Skeletal muscle tissue (tissue), 4 donors: Measurements from ENCODE around the gene C22orf23. TPM values are rescaled to one million over a fixed set of nuclear protein-coding genes. Genes with fewer than 3 reads are reported as not detected.

Experiments used
- H3K27ac ChIP-seq: one replicate; pipeline ENCODE4 v1.7.0; 2013; ENCODE audit warnings: mild to moderate bottlenecking, low read depth, low read length, inconsistent platforms
- H3K27me3 ChIP-seq, 3 donors: one replicate each; pipeline ENCODE4 v1.7.0; 2013; ENCODE audit warnings: low read length in 3 of 3; ENCODE audit not compliant: control insufficient read depth in 3 of 3, insufficient read depth in 3 of 3
- H3K36me3 ChIP-seq, 3 donors: one replicate each; pipeline ENCODE4 v1.7.0; 2013; ENCODE audit warnings: low read length in 3 of 3; ENCODE audit not compliant: control insufficient read depth in 3 of 3, insufficient read depth in 3 of 3
- H3K4me1 ChIP-seq, 3 donors: one replicate each; pipeline ENCODE4 v1.7.0; 2013; ENCODE audit warnings: low read length in 3 of 3, mild to moderate bottlenecking in 3 of 3; ENCODE audit not compliant: control insufficient read depth in 3 of 3, insufficient read depth in 3 of 3
- H3K4me3 ChIP-seq, 3 donors: one replicate each; pipeline ENCODE4 v1.7.0; 2013; ENCODE audit warnings: low read length in 3 of 3
- H3K9ac ChIP-seq, 3 donors: one replicate each; pipeline ENCODE4 v1.7.0; 2013; ENCODE audit warnings: low read length in 3 of 3, mild to moderate bottlenecking in 3 of 3, moderate library complexity in 2 of 3, low read depth in 1 of 3
- H3K9me3 ChIP-seq, 3 donors: one replicate each; pipeline ENCODE4 v1.7.0; 2013; ENCODE audit warnings: low read length in 3 of 3; ENCODE audit not compliant: control insufficient read depth in 3 of 3
- total RNA-seq: library from RNA; depleted of rRNA; stranded (reverse); fragments of >200 nt; gene quantifications from one replicate; pipeline ENCODE4 v1.2.3, GENCODE V29; 2014
- donor health status: Osteomylitis.

The C22orf23 gene
- total RNA-seq, 1 donor from 2014 or later = 0.52 TPM

GRCh38 chr22:37971475-37972434 lies 18.4 kb upstream of the C22orf23 start:
- H3K36me3 ChIP-seq = peaks cover 21 to 25% (median 22%) of the 10 kb centered on the region in 3 donors
- H3K4me1 ChIP-seq = no peaks in the 10 kb centered on the region
- H3K27me3 ChIP-seq = no peaks in the 10 kb centered on the region
- no peaks in the 10 kb centered on the region for H3K9me3 ChIP-seq
- no peak overlapping the region for H3K4me3 ChIP-seq
- no peak overlapping the region for H3K27ac ChIP-seq
- H3K9ac ChIP-seq = no peak overlapping the region

- H3K27ac ChIP-seq = no peak overlapping the region
- peaks cover 22 to 28% (median 24%) of the 10 kb centered on the region in 3 donors for H3K36me3 ChIP-seq
- no peak overlapping the region for H3K4me3 ChIP-seq
- no peaks in the 10 kb centered on the region for H3K9me3 ChIP-seq
- no peaks in the 10 kb centered on the region for H3K27me3 ChIP-seq
- H3K9ac ChIP-seq = peak overlapping the region in 1 of 3 donors; percentile 33
- H3K4me1 ChIP-seq = no peaks in the 10 kb centered on the region
These were observed 17.5 kb upstream of the C22orf23 start for GRCh38 chr22:37970864-37971263.

- Histone ChIP-seq H3K4me3 (no peak overlapping the region), H3K4me1 (peaks cover 0 to 6% (median 5%) of the 10 kb centered on the region in 3 donors), H3K27me3 (no peaks in the 10 kb centered on the region), H3K27ac (no peak overlapping the region), H3K9ac (no peak overlapping the region), H3K9me3 (no peaks in the 10 kb centered on the region), H3K36me3 (peaks cover 22 to 25% (median 24%) of the 10 kb centered on the region in 3 donors)
These were observed 15.3 kb upstream of the C22orf23 start for GRCh38 chr22:37968452-37969251.

GRCh38 chr22:37967637-37968451 lies 14.4 kb upstream of the C22orf23 start:
- H3K4me1 ChIP-seq = peaks cover 0 to 6% (median 5%) of the 10 kb centered on the region in 3 donors
- peaks cover 25 to 27% (median 27%) of the 10 kb centered on the region in 3 donors for H3K36me3 ChIP-seq
- no peaks in the 10 kb centered on the region for H3K9me3 ChIP-seq
- H3K9ac ChIP-seq = no peak overlapping the region
- no peak overlapping the region for H3K4me3 ChIP-seq
- H3K27ac ChIP-seq = no peak overlapping the region
- H3K27me3 ChIP-seq = no peaks in the 10 kb centered on the region

GRCh38 chr22:37967147-37967546 lies 13.7 kb upstream of the C22orf23 start:
- Histone ChIP-seq H3K4me3 (no peak overlapping the region), H3K9ac (no peak overlapping the region), H3K4me1 (peaks cover 0 to 6% (median 5%) of the 10 kb centered on the region in 3 donors), H3K27ac (no peak overlapping the region), H3K9me3 (no peaks in the 10 kb centered on the region), H3K27me3 (no peaks in the 10 kb centered on the region), H3K36me3 (peaks cover 28 to 30% (median 30%) of the 10 kb centered on the region in 3 donors)

DNA sequence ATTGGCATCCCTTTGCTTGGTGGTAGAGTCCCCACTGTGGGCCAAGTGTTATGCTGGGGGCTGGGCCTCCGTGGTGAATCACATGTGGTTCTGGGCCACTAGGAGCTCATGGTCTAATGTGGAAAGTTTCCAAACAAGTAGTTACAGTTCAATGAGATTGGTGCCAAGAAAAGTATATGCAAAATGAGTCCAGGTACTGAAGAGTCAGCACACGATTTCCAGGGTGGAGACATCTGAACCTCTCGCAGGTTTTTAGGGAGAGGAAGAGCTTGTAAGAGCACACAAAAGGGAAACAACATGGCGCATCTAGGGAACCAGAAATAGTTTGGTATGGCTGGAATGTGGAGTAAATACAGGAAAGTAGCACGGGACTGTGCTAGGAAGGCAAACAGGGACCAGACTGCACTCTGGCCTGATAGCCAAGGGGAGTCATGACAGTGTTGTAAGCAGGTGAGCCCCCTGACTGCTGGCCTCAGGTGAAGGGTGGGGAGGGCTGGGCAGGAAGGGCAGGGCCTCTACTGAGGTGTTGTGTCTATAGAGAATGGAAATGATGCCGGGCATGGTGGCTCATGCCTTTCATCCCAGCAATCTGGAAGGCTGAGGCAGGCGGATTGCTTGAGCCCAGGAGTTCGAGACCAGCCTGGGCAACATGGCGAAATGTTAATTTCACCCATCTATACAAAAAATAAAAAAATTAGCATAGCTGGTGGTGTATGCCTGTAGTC lies 12.7 kb upstream of the C22orf23 start:
- Histone ChIP-seq H3K4me3 (no peak overlapping the region), H3K36me3 (peaks cover 37 to 41% (median 39%) of the 10 kb centered on the region in 3 donors), H3K4me1 (peaks cover 0 to 6% (median 5%) of the 10 kb centered on the region in 3 donors), H3K9me3 (no peaks in the 10 kb centered on the region), H3K27me3 (no peaks in the 10 kb centered on the region), H3K27ac (no peak overlapping the region), H3K9ac (no peak overlapping the region)

DNA sequence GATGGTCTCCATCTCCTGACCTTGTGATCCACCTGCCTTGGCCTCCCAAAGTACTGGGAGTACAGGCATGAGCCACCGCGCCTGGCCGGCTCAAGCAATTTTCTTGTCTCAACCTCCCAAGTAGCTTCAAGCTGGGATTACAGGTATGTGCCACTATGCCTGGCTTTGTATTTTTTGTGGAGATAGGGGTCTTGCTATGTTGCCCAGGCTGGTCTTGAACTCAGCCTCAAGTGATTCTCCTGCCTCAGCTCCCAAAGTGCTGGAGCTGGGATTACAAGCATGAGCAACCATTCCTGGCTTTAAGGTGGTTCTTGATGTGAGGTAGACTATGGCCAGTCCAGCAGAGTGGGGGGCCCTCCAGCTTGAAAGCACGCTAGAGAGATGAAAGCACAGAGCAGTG lies 7.7 kb upstream of the C22orf23 start:
- Histone ChIP-seq H3K4me1 (peaks cover 10 to 17% (median 12%) of the 10 kb centered on the region in 3 donors), H3K27me3 (no peaks in the 10 kb centered on the region), H3K9me3 (no peaks in the 10 kb centered on the region), H3K4me3 (no peak overlapping the region), H3K27ac (no peak overlapping the region), H3K9ac (no peak overlapping the region), H3K36me3 (peaks cover 42 to 48% (median 46%) of the 10 kb centered on the region in 3 donors)

DNA sequence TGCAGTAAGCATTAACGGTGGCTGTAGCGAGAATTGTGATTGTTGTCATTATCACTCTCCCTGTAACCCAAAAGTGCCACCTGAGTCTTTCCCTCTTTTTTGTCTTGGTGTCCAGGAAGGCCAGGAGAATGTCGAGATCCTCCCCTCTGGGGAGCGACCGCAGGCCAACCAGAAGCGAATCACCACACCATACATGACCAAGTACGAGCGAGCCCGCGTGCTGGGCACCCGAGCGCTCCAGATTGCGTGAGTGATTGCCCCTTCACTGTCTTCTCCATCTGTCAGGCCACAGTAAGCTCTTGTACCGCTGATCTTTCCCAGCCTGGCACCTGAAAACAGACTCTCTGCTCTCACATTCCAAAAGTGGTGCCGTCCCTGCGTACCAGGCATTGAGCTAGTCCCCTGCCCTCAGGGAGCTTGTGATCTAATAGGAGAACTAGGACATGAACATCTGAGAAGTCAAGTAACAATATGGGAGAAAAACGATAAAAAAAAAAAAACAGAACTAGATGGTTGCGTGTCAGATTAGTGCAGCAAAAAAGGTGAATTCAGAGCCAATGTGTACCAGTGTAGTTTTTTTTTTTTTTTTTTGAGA lies 5.9 kb upstream of the C22orf23 start:
- peaks cover 42 to 48% (median 46%) of the 10 kb centered on the region in 3 donors for H3K36me3 ChIP-seq
- no peaks in the 10 kb centered on the region for H3K9me3 ChIP-seq
- H3K4me3 ChIP-seq = no peak overlapping the region
- no peak overlapping the region for H3K9ac ChIP-seq
- H3K27ac ChIP-seq = no peak overlapping the region
- H3K4me1 ChIP-seq = peaks cover 12 to 19% (median 16%) of the 10 kb centered on the region in 3 donors
- H3K27me3 ChIP-seq = no peaks in the 10 kb centered on the region
